K562 (cell line): Measurements from ENCODE around the gene VPS9D1. TPM values are rescaled to one million over a fixed set of nuclear protein-coding genes. Genes with fewer than 3 reads are reported as not detected.

Experiments
- ERF ChIP-seq: fragments of 450-650 bp; formaldehyde crosslinking; IDR thresholded peaks from 2 replicates; pipeline ENCODE4 v1.4.0; 2020; ENCODE audit warnings: mild to moderate bottlenecking, mixed read lengths
- MAFK ChIP-seq: IDR thresholded peaks from 2 replicates; pipeline ENCODE4 v1.6.1; 2011; ENCODE audit warnings: low read length, improper control_type of control experiment
- PML ChIP-seq: IDR thresholded peaks from 2 replicates; pipeline ENCODE4 v1.6.1; 2012; ENCODE audit warnings: low read length, inconsistent platforms
- POLR2B ChIP-seq: fragments of 450-650 bp; IDR thresholded peaks from 2 replicates; pipeline ENCODE4 v1.6.1; 2018; ENCODE audit warnings: low read depth; ENCODE audit not compliant: partially characterized antibody
- polyA plus RNA-seq, 8 experiments: library from polyadenylated mRNA; depleted of rRNA in 4 of 8; stranded (reverse) in 5 of 8; unstranded in 3 of 8; fragments of >200 nt; fragmentation: Nextera tagmentation in 2 of 8; fragmentation: Illumina TruSeq in 1 of 8; extraction: Ambion mirVana in 2 of 8; extraction: Trizol in 1 of 8; gene quantifications; 2 replicates each; pipeline versions ENCODE4 v1.2.1 to v1.2.3, GENCODE V29; 2011 to 2014; ENCODE audit warnings: inconsistent platforms in 1 of 8, missing spikeins in 1 of 8
- total RNA-seq, 7 experiments: library from RNA; depleted of rRNA in 6 of 7; stranded (reverse); fragments of >200 nt in 6 of 7; fragmentation: Illumina TruSeq in 2 of 7; extraction: Trizol in 2 of 7; gene quantifications; 2 replicates each; pipeline versions ENCODE4 v1.2.1 to v1.2.3, GENCODE V29; 2011 to 2021; ENCODE audit warnings: low replicate concordance in 1 of 7
- TF ChIP-seq, protein P1 (sequence below): sonication (generic); formaldehyde crosslinking; IDR thresholded peaks from 2 replicates; pipeline ENCODE4 v1.8.1; 2022; ENCODE audit warnings: missing genetic modification reagents
- TF ChIP-seq, protein P2 (sequence below): fragments of 450-650 bp; IDR thresholded peaks from 2 replicates; pipeline ENCODE4 v1.6.1; 2016; ENCODE audit warnings: mild to moderate bottlenecking, moderate library complexity
- TF ChIP-seq, protein P3 (sequence below), 2 experiments: IDR thresholded peaks; 2 replicates each; pipeline ENCODE4 v1.6.1; 2012; ENCODE audit warnings: improper control_type of control experiment in 2 of 2, low read depth in 2 of 2, low read length in 2 of 2, borderline replicate concordance in 1 of 2
- TF ChIP-seq, protein P4 (sequence below): sonication (generic); formaldehyde crosslinking; IDR thresholded peaks from 2 replicates; pipeline ENCODE4 v1.8.0; 2022; ENCODE audit warnings: missing genetic modification reagents, mild to moderate bottlenecking, borderline replicate concordance
- TF ChIP-seq, protein P5 (sequence below): sonication (generic); formaldehyde crosslinking; IDR thresholded peaks from 2 replicates; pipeline ENCODE4 v1.8.0; 2022; ENCODE audit warnings: missing genetic modification reagents, mild to moderate bottlenecking, moderate library complexity, borderline replicate concordance

VPS9D1 gene
- total and polyA plus RNA-seq, 9 of the 15 experiments (the other 6 are each of a cell fraction or from before 2014, with no cell fraction given), result 0.33 to 3.1 (median 1.1) TPM

DNA sequence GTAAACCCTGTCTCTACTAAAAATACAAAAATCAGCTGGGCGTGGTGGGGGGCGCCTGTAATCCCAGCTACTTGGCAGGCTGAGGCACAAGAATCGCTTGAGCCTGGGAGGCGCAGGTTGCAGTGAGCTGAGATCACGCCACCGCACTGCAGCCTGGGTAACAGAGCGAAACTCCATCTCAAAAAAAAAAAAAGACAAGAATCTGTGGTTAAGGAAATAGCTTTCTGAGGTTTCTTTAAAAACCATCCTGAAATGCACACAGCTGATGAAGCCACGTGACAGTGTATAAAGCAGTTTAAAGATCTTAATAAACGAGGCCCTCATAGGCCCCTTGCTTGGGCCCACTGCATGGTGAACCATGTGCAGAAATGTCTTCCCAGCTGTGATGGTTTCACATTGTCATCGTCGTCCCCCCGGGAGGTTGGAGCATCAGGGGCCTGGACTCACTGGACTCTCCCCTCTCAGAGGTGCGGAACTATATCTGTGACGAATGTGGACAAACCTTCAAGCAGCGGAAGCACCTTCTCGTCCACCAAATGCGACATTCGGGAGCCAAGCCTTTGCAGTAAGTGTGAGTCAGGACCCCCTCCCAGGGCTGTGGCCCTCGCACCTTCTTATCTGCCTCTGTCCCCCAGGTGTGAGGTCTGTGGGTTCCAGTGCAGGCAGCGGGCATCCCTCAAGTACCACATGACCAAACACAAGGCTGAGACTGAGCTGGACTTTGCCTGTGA is 16.8 kb upstream of the VPS9D1 start (continued):
- TF ChIP-seq, protein P1, sequence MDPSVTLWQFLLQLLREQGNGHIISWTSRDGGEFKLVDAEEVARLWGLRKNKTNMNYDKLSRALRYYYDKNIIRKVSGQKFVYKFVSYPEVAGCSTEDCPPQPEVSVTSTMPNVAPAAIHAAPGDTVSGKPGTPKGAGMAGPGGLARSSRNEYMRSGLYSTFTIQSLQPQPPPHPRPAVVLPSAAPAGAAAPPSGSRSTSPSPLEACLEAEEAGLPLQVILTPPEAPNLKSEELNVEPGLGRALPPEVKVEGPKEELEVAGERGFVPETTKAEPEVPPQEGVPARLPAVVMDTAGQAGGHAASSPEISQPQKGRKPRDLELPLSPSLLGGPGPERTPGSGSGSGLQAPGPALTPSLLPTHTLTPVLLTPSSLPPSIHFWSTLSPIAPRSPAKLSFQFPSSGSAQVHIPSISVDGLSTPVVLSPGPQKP, result no peak
- peak; percentile 1 for TF ChIP-seq POLR2B
- TF ChIP-seq, protein P2, sequence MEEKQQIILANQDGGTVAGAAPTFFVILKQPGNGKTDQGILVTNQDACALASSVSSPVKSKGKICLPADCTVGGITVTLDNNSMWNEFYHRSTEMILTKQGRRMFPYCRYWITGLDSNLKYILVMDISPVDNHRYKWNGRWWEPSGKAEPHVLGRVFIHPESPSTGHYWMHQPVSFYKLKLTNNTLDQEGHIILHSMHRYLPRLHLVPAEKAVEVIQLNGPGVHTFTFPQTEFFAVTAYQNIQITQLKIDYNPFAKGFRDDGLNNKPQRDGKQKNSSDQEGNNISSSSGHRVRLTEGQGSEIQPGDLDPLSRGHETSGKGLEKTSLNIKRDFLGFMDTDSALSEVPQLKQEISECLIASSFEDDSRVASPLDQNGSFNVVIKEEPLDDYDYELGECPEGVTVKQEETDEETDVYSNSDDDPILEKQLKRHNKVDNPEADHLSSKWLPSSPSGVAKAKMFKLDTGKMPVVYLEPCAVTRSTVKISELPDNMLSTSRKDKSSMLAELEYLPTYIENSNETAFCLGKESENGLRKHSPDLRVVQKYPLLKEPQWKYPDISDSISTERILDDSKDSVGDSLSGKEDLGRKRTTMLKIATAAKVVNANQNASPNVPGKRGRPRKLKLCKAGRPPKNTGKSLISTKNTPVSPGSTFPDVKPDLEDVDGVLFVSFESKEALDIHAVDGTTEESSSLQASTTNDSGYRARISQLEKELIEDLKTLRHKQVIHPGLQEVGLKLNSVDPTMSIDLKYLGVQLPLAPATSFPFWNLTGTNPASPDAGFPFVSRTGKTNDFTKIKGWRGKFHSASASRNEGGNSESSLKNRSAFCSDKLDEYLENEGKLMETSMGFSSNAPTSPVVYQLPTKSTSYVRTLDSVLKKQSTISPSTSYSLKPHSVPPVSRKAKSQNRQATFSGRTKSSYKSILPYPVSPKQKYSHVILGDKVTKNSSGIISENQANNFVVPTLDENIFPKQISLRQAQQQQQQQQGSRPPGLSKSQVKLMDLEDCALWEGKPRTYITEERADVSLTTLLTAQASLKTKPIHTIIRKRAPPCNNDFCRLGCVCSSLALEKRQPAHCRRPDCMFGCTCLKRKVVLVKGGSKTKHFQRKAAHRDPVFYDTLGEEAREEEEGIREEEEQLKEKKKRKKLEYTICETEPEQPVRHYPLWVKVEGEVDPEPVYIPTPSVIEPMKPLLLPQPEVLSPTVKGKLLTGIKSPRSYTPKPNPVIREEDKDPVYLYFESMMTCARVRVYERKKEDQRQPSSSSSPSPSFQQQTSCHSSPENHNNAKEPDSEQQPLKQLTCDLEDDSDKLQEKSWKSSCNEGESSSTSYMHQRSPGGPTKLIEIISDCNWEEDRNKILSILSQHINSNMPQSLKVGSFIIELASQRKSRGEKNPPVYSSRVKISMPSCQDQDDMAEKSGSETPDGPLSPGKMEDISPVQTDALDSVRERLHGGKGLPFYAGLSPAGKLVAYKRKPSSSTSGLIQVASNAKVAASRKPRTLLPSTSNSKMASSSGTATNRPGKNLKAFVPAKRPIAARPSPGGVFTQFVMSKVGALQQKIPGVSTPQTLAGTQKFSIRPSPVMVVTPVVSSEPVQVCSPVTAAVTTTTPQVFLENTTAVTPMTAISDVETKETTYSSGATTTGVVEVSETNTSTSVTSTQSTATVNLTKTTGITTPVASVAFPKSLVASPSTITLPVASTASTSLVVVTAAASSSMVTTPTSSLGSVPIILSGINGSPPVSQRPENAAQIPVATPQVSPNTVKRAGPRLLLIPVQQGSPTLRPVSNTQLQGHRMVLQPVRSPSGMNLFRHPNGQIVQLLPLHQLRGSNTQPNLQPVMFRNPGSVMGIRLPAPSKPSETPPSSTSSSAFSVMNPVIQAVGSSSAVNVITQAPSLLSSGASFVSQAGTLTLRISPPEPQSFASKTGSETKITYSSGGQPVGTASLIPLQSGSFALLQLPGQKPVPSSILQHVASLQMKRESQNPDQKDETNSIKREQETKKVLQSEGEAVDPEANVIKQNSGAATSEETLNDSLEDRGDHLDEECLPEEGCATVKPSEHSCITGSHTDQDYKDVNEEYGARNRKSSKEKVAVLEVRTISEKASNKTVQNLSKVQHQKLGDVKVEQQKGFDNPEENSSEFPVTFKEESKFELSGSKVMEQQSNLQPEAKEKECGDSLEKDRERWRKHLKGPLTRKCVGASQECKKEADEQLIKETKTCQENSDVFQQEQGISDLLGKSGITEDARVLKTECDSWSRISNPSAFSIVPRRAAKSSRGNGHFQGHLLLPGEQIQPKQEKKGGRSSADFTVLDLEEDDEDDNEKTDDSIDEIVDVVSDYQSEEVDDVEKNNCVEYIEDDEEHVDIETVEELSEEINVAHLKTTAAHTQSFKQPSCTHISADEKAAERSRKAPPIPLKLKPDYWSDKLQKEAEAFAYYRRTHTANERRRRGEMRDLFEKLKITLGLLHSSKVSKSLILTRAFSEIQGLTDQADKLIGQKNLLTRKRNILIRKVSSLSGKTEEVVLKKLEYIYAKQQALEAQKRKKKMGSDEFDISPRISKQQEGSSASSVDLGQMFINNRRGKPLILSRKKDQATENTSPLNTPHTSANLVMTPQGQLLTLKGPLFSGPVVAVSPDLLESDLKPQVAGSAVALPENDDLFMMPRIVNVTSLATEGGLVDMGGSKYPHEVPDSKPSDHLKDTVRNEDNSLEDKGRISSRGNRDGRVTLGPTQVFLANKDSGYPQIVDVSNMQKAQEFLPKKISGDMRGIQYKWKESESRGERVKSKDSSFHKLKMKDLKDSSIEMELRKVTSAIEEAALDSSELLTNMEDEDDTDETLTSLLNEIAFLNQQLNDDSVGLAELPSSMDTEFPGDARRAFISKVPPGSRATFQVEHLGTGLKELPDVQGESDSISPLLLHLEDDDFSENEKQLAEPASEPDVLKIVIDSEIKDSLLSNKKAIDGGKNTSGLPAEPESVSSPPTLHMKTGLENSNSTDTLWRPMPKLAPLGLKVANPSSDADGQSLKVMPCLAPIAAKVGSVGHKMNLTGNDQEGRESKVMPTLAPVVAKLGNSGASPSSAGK, result no peak
- TF ChIP-seq, protein P3, sequence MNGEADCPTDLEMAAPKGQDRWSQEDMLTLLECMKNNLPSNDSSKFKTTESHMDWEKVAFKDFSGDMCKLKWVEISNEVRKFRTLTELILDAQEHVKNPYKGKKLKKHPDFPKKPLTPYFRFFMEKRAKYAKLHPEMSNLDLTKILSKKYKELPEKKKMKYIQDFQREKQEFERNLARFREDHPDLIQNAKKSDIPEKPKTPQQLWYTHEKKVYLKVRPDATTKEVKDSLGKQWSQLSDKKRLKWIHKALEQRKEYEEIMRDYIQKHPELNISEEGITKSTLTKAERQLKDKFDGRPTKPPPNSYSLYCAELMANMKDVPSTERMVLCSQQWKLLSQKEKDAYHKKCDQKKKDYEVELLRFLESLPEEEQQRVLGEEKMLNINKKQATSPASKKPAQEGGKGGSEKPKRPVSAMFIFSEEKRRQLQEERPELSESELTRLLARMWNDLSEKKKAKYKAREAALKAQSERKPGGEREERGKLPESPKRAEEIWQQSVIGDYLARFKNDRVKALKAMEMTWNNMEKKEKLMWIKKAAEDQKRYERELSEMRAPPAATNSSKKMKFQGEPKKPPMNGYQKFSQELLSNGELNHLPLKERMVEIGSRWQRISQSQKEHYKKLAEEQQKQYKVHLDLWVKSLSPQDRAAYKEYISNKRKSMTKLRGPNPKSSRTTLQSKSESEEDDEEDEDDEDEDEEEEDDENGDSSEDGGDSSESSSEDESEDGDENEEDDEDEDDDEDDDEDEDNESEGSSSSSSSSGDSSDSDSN (IDR thresholded peaks at IDR 0.05; ENCODE audit: borderline replicate concordance in 1 of 2, low read depth in 2 of 2, low read length in 2 of 2), result no peak
- TF ChIP-seq, protein P4, sequence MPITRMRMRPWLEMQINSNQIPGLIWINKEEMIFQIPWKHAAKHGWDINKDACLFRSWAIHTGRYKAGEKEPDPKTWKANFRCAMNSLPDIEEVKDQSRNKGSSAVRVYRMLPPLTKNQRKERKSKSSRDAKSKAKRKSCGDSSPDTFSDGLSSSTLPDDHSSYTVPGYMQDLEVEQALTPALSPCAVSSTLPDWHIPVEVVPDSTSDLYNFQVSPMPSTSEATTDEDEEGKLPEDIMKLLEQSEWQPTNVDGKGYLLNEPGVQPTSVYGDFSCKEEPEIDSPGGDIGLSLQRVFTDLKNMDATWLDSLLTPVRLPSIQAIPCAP (CRISPR knock-in tag), result no peak
- TF ChIP-seq PML, result peak; percentile 43; the same call in 1 of the 2 replicates
- no peak for TF ChIP-seq MAFK
- TF ChIP-seq, protein P5, sequence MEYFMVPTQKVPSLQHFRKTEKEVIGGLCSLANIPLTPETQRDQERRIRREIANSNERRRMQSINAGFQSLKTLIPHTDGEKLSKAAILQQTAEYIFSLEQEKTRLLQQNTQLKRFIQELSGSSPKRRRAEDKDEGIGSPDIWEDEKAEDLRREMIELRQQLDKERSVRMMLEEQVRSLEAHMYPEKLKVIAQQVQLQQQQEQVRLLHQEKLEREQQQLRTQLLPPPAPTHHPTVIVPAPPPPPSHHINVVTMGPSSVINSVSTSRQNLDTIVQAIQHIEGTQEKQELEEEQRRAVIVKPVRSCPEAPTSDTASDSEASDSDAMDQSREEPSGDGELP (CRISPR knock-in tag), result 0 out of 2 replicates have a peak, but pooled peaks have one; percentile 52
- no peak for TF ChIP-seq ERF (CRISPR knock-in tag)
